ENCODE data around the gene SPATA6L.

GRCh38 chr9:4549751-4550295 lies 116.5 kb downstream of the SPATA6L start:
- TF ChIP-seq CTCF (conservative IDR thresholded peaks at IDR 0.05; ENCODE audit: low read depth in 2 of 2), result no peak
- no peak for TF ChIP-seq CREB1 (CRISPR knock-in tag; IDR thresholded peaks at IDR 0.05; ENCODE audit: low read depth)
- no peak for TF ChIP-seq NANOG (IDR thresholded peaks at IDR 0.05; ENCODE audit: borderline replicate concordance)
- TF ChIP-seq POLR2AphosphoS5 (IDR thresholded peaks at IDR 0.05; ENCODE audit: low read depth), result no peak
- TF ChIP-seq EZH2 (IDR thresholded peaks at IDR 0.05; ENCODE audit: low read depth, unreplicated experiment), result no peak
- no peak for TF ChIP-seq EZH2phosphoT487 (IDR thresholded peaks at IDR 0.05; ENCODE audit: unreplicated experiment)
- no peak for TF ChIP-seq REST (IDR thresholded peaks at IDR 0.05; ENCODE audit: unreplicated experiment)
- TF ChIP-seq ETS1 (IDR thresholded peaks at IDR 0.05), result no peak
- no peak for TF ChIP-seq ZNF462 (CRISPR knock-in tag; IDR thresholded peaks at IDR 0.05)
- TF ChIP-seq STAT1 (IDR thresholded peaks at IDR 0.05; ENCODE audit: unreplicated experiment), result no peak
